ENCODE measurements around the gene PHLDA2.
"Not testable (repeated sequence)": the region's sequence is repeated elsewhere in the genome, so short reads cannot be mapped to it uniquely, and the experiment has no call there.

PHLDA2 gene

GRCh38 chr11:2914455-2915195, 14.6 kb downstream of the PHLDA2 start:
- no peak for DNase-seq (ENCODE audit: low read depth)

DNA sequence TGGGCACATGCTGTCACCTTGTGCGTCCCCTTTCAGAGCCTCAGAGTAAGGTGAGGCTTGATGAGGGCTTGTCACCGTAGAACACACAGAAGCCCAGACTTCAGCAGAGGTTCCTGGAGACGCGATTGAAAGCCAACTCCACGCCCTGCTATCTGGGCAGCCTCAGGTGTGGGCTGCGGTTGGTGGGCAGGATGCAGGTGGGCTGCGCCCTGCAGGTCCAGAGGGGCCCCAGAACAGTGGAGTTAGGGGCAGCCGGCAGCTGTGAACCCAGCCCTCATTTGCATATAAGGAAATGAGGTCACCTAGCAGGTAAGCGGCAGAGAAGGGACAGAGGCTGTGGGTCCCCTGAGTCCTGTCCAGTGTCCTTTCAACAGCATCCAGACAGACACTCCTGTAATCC, 15.4 kb downstream of the PHLDA2 start:
- DNase-seq (ENCODE audit: low read depth) = no peak

- no peak for DNase-seq (ENCODE audit: low read depth)
Measured at GRCh38 chr11:2913019-2913431, 16.2 kb downstream of the PHLDA2 start.

DNA sequence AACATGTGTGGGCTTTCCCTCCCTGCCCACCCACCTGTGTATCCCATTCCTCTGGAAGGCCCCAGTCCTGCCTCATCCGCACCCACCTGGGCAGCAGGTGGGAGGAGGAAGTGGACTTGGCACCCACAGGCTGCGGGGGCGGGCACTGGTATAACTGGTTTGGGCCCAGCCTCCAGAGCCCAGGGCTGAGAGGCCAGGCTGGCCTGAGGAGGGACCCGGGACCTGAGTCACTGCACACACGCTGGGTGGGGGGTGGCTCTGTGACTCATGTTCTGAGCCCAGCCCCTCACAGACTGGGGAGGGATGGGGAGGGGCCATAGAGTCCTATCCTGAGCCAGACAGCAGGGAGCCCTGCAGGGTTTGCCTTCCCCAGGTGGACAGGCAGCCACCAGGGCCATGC, 16.7 kb downstream of the PHLDA2 start:
- DNase-seq (ENCODE audit: low read depth) = no peak

DNA sequence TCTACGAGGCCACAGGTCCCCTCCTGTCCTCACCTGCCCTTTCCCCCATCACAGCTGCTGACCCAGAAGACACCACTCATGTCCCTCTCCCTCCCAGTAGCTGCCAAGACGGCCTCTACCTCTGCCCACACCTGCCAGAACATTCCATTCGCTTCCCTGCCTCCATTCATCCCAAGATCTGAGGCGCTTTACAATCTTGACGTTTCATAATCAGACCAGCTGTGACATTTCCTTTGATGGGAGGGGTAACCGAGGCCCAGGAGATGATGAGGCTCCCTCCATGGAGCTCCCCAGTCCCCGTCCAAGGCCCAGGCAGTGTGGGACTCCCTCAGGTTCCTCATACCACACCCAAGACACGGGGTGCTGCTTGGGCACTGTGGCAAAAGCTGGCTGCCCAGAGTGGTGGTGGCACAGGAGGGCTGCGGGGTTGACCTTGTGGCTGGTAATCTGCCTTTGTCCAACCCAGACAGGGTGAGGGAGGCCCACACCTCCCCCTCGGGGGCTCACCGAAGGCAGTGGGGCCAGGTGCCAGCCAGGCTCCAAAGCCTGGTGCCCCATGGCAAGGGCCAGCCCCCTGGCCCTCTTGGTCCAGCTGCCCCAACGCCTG, 17.3 kb downstream of the PHLDA2 start:
- no peak for DNase-seq (ENCODE audit: low read depth)

DNA sequence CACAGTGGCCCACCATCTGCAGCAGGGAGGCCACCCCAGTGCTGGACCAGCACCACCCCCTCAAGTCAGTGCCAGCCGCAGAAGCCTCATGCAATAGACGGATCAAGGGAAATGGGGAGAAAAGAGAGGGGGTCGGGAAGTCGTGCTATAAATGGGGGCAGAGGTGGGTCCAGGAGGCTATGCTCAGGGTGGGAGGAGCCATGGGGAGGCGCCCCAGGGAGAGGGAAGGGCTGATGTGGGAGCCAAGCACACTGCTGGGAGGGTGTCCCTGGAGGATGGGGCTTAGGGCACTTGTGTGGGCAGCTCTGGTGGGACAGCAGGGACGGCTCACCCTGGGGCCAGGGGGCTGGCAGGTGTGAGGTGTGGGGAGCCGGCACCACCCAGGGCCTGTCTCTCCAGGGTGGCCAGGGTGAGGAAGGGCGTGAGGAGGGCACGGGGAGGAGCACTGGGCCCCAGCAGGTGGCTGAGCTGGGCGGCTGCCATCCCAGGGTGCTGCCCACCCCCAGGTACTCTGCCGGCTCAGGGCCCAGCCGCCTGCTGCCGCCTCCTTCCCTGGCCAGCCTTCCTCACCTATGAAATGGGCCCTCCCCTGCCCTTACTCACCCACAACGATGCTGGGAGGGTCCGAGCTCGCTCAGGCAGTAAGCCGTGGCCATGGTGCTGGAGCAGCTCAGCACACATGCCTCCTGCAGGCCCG, 18.0 kb downstream of the PHLDA2 start:
- no peak for DNase-seq (ENCODE audit: low read depth)

- no peak for DNase-seq (ENCODE audit: low read depth)
Measured at GRCh38 chr11:2910401-2910955, 18.7 kb downstream of the PHLDA2 start.

- DNase-seq (ENCODE audit: low read depth) = no peak
Measured at GRCh38 chr11:2909133-2909902, 19.9 kb downstream of the PHLDA2 start.

DNA sequence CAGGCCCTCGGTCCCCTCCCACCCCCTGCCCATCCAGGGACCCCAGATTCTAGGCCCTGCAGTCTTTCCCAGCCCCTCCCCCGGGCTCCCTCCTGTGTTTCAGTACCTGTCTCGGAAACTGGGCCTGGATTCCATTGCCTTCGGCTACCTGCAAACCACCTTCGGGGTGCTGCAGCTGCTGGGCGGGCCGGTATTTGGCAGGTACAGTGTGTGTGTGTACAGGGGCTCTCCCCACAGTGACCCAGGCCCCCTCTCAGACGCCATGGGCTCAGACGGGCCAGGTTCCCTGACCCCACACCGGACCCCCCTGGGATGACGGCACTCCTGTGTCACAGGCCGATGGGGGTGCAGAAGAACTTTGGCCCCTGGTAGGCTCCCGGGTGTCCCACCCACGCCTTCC, 21.1 kb downstream of the PHLDA2 start:
- no peak for DNase-seq (ENCODE audit: low read depth)

- DNase-seq (ENCODE audit: low read depth) = not testable (repeated sequence)
Measured at GRCh38 chr11:2905299-2905698, 23.9 kb downstream of the PHLDA2 start.

DNA sequence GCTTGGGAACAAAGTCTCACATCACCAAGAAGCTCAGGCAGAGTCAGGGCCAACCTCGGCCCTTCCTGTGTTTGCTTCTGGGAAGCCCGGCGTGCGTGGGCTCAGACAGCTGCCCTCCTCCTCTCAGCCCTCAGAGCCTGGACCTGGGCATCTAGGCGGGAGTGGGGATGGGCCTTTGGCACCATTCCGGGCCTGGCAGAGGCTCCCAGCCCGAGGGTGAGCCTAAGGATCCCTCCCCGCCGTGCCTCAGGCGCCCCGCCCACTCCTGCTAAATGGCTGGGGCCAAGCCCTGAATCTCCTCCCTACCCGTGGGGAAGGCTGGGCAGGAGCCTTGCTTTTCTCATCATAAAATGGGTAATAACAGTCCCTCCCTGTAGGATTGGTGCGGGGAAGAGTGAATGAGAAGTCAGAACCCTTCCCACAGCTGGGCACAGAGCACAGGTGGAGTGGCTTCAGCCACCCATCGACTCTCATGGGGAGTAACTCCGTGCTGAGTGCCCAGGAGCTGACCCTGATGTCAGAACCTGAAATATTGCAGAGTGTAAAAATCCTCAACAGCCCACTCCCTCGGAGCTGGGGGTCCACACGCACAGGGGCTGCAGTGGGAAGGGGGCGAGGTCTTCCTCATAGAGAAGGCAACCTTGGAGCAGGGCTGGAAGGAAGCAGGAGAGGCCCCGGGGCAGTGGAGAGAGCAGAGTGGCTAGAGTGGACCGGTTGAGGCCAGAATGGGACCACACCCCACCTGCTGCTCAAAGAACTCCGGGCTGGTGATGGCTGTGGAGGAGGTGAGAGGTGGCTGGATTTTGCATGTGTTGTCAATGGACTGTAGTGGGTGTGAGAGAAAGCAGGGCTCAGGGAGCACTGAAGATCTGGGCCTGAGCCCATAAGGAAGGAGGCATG, 24.8 kb downstream of the PHLDA2 start:
- DNase-seq (ENCODE audit: low read depth) = no peak

- no peak for DNase-seq (ENCODE audit: low read depth)
Measured at GRCh38 chr11:2903672-2904011, 25.6 kb downstream of the PHLDA2 start.

GRCh38 chr11:2902784-2903671, 26.2 kb downstream of the PHLDA2 start:
- no peak for DNase-seq (ENCODE audit: low read depth)

- peak; percentile 90 for DNase-seq (ENCODE audit: low read depth)
Measured at GRCh38 chr11:2901854-2902783, 27.1 kb downstream of the PHLDA2 start.

DNA sequence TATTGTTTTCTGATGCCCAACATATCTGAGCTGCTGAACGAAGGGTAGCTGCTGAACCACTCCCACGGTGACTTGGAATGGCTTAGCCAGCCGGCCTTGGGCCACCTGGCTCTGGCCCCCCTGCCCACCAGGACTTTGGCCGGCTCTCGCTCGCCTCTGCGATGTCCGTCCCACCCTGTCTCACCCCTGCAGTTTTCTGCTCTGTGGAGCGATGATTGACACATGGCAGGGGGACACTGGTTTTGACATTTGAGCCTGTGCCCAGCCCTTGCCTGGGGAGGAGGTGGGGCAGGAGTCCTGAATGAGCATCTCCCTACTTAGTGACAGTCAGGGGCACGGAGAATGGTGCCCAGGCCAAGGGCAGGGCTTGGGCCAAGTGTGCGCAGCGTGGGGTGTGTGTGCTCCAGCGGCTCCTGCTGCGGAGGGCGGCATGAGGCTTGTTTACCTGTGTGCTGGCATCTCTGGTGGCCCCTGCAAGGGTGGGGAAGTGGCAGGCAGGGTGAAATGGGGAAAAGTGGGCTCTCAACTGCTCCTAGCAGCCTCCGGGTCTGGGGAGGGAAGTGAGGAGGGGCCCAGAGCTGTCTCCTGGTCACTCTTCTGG, 27.9 kb downstream of the PHLDA2 start:
- no peak for DNase-seq (ENCODE audit: low read depth)

- DNase-seq (ENCODE audit: low read depth) = no peak
Measured at GRCh38 chr11:2899080-2899783, 30.0 kb downstream of the PHLDA2 start.

GRCh38 chr11:2898366-2899079, 30.7 kb downstream of the PHLDA2 start:
- peak; percentile 34 for DNase-seq (ENCODE audit: low read depth)
